Mesenchymal stem cell (in vitro differentiated cells and primary cell): ENCODE data around the gene DENND4B.
A peak's percentile ranks its signal among the peaks of the same experiment; 100 is the strongest.
"Not testable (repeated sequence)": the region's sequence is repeated elsewhere in the genome, so short reads cannot be mapped to it uniquely, and the experiment has no call there.

Experiments
- DNase-seq: peaks from one replicate; pipeline ENCODE4 v3.0.0-alpha.2; 2013
- H2AFZ ChIP-seq: one replicate; pipeline ENCODE4 v1.6.1; 2013; ENCODE audit warnings: low read depth, mild to moderate bottlenecking, control low read depth, inconsistent platforms, low read length, moderate library complexity
- H2AK5ac ChIP-seq: 2 replicates; pipeline ENCODE4 v1.6.1; 2013; ENCODE audit warnings: low read length, moderate library complexity, mild to moderate bottlenecking, inconsistent platforms; ENCODE audit not compliant: severe bottlenecking
- H2BK120ac ChIP-seq: one replicate; pipeline ENCODE4 v1.6.1; 2013; ENCODE audit warnings: low read depth, mild to moderate bottlenecking, inconsistent platforms, low read length, moderate library complexity
- H2BK12ac ChIP-seq, 2 experiments: one replicate each; pipeline ENCODE4 v1.6.1; 2013; ENCODE audit warnings: inconsistent platforms in 2 of 2, low read length in 2 of 2, mild to moderate bottlenecking in 2 of 2, moderate library complexity in 2 of 2, control low read depth in 1 of 2
- H2BK15ac ChIP-seq: one replicate; pipeline ENCODE4 v1.6.1; 2013; ENCODE audit warnings: mild to moderate bottlenecking, low read depth, inconsistent platforms; ENCODE audit not compliant: poor library complexity, severe bottlenecking
- H2BK5ac ChIP-seq: 2 replicates; pipeline ENCODE4 v1.6.1; 2013; ENCODE audit warnings: low read depth, mild to moderate bottlenecking, low read length, control low read depth, inconsistent platforms; ENCODE audit not compliant: poor library complexity, severe bottlenecking
- H3K14ac ChIP-seq, 2 experiments: one replicate each; pipeline ENCODE4 v1.6.1; 2013; ENCODE audit warnings: inconsistent platforms in 2 of 2, low read length in 2 of 2, control low read depth in 1 of 2, mild to moderate bottlenecking in 1 of 2, moderate library complexity in 1 of 2
- H3K18ac ChIP-seq, 2 experiments: one replicate each; pipeline ENCODE4 v1.6.1; 2013; ENCODE audit warnings: inconsistent platforms in 2 of 2, low read length in 2 of 2, control low read depth in 1 of 2, low read depth in 1 of 2, mild to moderate bottlenecking in 1 of 2
- H3K23ac ChIP-seq, 2 experiments: one replicate each; pipeline ENCODE4 v1.6.1; 2013; ENCODE audit warnings: inconsistent platforms in 2 of 2, low read length in 2 of 2, mild to moderate bottlenecking in 2 of 2, moderate library complexity in 2 of 2, control low read depth in 1 of 2
- H3K27ac ChIP-seq: 2 replicates; pipeline ENCODE4 v1.5.1; 2013; ENCODE audit warnings: mild to moderate bottlenecking, moderate library complexity, low read length, control low read depth, inconsistent platforms; ENCODE audit not compliant: poor library complexity, severe bottlenecking
- H3K27me3 ChIP-seq, 2 experiments: 2 replicates each; pipeline versions ENCODE4 v1.6.1 to v1.7.0; 2013; ENCODE audit warnings: low read length in 2 of 2, mild to moderate bottlenecking in 2 of 2, moderate library complexity in 2 of 2, control low read depth in 1 of 2, inconsistent platforms in 1 of 2; ENCODE audit not compliant: control insufficient read depth in 1 of 2, insufficient read depth in 1 of 2
- H3K36me3 ChIP-seq, 2 experiments: 2 replicates each; pipeline versions ENCODE4 v1.6.1 to v1.7.0; 2013; ENCODE audit warnings: low read length in 2 of 2, control low read depth in 1 of 2, inconsistent platforms in 1 of 2, low read depth in 1 of 2, mild to moderate bottlenecking in 1 of 2; ENCODE audit not compliant: insufficient read depth in 2 of 2, control insufficient read depth in 1 of 2
- H3K4ac ChIP-seq, 2 experiments: one replicate each; pipeline ENCODE4 v1.6.1; 2013; ENCODE audit warnings: inconsistent platforms in 2 of 2, low read length in 2 of 2, mild to moderate bottlenecking in 2 of 2, moderate library complexity in 2 of 2, control low read depth in 1 of 2, low read depth in 1 of 2
- H3K4me1 ChIP-seq: 2 replicates; pipeline ENCODE4 v1.6.1; 2013; ENCODE audit warnings: low read depth, low read length, control low read depth; ENCODE audit not compliant: control insufficient read depth, insufficient read depth
- H3K4me2 ChIP-seq: 2 replicates; pipeline ENCODE4 v1.6.1; 2013; ENCODE audit warnings: low read length, mild to moderate bottlenecking, inconsistent platforms; ENCODE audit not compliant: poor library complexity, severe bottlenecking
- H3K4me3 ChIP-seq, 2 experiments: 2 replicates each; pipeline versions ENCODE4 v1.5.1 to v1.7.0; 2013; ENCODE audit warnings: low read length in 2 of 2, mild to moderate bottlenecking in 2 of 2, control low read depth in 1 of 2, low read depth in 1 of 2; ENCODE audit not compliant: insufficient read depth in 1 of 2
- H3K79me1 ChIP-seq: replicated peaks from 2 replicates; pipeline ENCODE4 v1.6.1; 2013; ENCODE audit warnings: mild to moderate bottlenecking, control low read depth, low read length, inconsistent platforms; ENCODE audit not compliant: poor library complexity, severe bottlenecking
- H3K9ac ChIP-seq: 2 replicates; pipeline ENCODE4 v1.7.0; 2013; ENCODE audit warnings: mild to moderate bottlenecking, low read length, moderate library complexity
- H3K9me3 ChIP-seq: 2 replicates; pipeline ENCODE4 v1.7.0; 2013; ENCODE audit warnings: mild to moderate bottlenecking, low read length; ENCODE audit not compliant: control insufficient read depth
- H4K8ac ChIP-seq: one replicate; pipeline ENCODE4 v1.6.1; 2013; ENCODE audit warnings: inconsistent platforms, mild to moderate bottlenecking, low read length, moderate library complexity
- H4K91ac ChIP-seq: one replicate; pipeline ENCODE4 v1.6.1; 2013; ENCODE audit warnings: mild to moderate bottlenecking, low read length, inconsistent platforms
- WGBS: methylation state at CpG from one replicate; pipeline ENCODE4 v1.1.7; 2013; ENCODE audit warnings: mixed read lengths; 5-methylcytosine and 5-hydroxymethylcytosine counted together

The DENND4B gene

DNA sequence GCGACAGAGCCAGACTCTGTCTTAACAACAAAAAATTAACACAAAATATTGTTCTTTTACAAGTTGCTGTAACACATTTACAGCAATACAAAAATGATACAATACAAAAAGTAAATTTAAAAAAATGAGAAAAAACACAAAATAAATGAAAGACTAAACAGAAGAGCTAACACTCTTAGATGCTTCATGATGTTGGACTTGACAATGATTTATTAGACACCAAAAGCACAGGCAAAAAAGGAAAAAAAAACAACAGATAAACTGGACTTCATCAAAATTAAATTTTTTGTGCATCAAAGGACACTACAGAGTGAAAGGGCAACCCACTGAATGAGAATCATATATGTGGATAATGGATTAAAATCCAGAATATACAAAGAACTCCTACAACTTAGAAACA lies 40.1 kb downstream of the DENND4B start:
- Histone ChIP-seq H3K79me1 (peaks cover 1% of the 10 kb centered on the region), H3K27me3 (no peaks in the 10 kb centered on the region), H4K91ac (no peak overlapping the region), H3K14ac (no peak overlapping the region), H2AK5ac (no peak overlapping the region), H2BK120ac (no peak overlapping the region), H3K9me3 (no peaks in the 10 kb centered on the region), H3K18ac (no peak overlapping the region), H3K27ac (no peak overlapping the region), H2AFZ (no peak overlapping the region), H3K4ac (no peak overlapping the region), H3K36me3 (peaks cover 6 to 12% of the 10 kb centered on the region in 2 experiments), H4K8ac (no peak overlapping the region), H3K4me1 (peaks cover 8% of the 10 kb centered on the region), H3K9ac (no peak overlapping the region), H3K4me3 (no peak overlapping the region), H2BK15ac (no peak overlapping the region), H2BK5ac (no peak overlapping the region), H3K23ac (no peak overlapping the region), H2BK12ac (no peak overlapping the region), H3K4me2 (no peak overlapping the region)
- no CpG with 5 or more reads among the region's 1 CpG for WGBS
- DNase-seq = no peak

- not testable (repeated sequence) for H4K91ac ChIP-seq, H3K4ac ChIP-seq, H2AFZ ChIP-seq, H3K27me3 ChIP-seq, H3K27ac ChIP-seq, H4K8ac ChIP-seq, H3K9me3 ChIP-seq, H3K23ac ChIP-seq, H3K18ac ChIP-seq, H2BK120ac ChIP-seq, H3K14ac ChIP-seq, H2BK12ac ChIP-seq, DNase-seq, H3K4me3 ChIP-seq, H3K4me2 ChIP-seq, H2AK5ac ChIP-seq, H3K79me1 ChIP-seq, H2BK5ac ChIP-seq, H3K4me1 ChIP-seq, H2BK15ac ChIP-seq
- WGBS = 94% methylated on average over 8 of the region's 8 CpGs
- Histone ChIP-seq H3K9ac (peak overlapping the region; percentile 59), H3K36me3 (peaks cover 6 to 12% of the 10 kb centered on the region in 2 experiments)
Measured at GRCh38 chr1:153905908-153906307, 40.6 kb downstream of the DENND4B start.

DNA sequence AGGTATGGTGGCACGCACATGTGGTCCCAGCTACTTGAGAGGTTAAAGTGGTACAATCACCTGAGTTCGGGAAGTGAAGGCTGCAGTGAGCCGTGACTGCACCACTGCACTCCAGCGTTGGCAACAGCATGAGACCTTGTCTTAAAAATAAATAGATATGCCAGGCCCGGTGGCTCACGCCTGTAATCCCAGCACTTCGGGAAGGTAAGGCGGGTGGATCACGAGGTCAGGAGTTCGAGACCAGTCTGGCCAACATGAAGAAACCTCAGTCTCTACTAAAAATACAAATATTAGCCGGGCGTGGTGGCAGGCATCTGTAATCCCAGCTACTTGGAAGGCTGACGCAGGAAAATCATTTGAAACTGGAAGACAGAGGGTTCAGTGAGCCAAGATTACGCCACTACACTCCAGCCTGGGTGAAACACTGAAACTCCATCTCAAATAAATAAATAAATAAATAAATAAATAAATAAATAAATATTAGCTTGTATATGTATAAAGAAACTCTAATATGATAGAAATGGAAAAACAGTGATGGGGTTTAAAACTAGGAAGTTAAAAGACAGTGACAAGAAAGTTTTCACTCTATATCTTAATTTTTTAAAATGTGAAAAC lies 42.6 kb downstream of the DENND4B start:
- Histone ChIP-seq H2BK120ac (no peak overlapping the region), H2BK15ac (no peak overlapping the region), H3K36me3 (peaks cover 10 to 21% of the 10 kb centered on the region in 2 experiments), H2AK5ac (no peak overlapping the region), H3K27ac (no peak overlapping the region), H3K9me3 (no peaks in the 10 kb centered on the region), H3K4me2 (no peak overlapping the region), H3K14ac (no peak overlapping the region), H4K91ac (no peak overlapping the region), H2BK12ac (no peak overlapping the region), H3K23ac (no peak overlapping the region), H3K18ac (no peak overlapping the region), H2BK5ac (no peak overlapping the region), H3K4me1 (peaks cover 8% of the 10 kb centered on the region), H3K79me1 (peaks cover 3% of the 10 kb centered on the region), H3K9ac (peak overlapping the region; percentile 63), H3K4ac (no peak overlapping the region), H4K8ac (no peak overlapping the region), H2AFZ (no peak overlapping the region), H3K4me3 (no peak overlapping the region), H3K27me3 (no peaks in the 10 kb centered on the region)
- 98% methylated on average over 13 of the region's 14 CpGs for WGBS
- no peak for DNase-seq

GRCh38 chr1:153899509-153899908 lies 47.0 kb downstream of the DENND4B start:
- H3K27ac ChIP-seq = no peak overlapping the region

More at GRCh38 chr1:153899509-153899908, 47.0 kb downstream of the DENND4B start:
- Histone ChIP-seq H3K36me3 (peaks cover 15 to 18% of the 10 kb centered on the region in 2 experiments), H2AK5ac (no peak overlapping the region), H2AFZ (no peak overlapping the region), H3K27me3 (no peaks in the 10 kb centered on the region), H4K8ac (no peak overlapping the region), H4K91ac (no peak overlapping the region), H3K23ac (no peak overlapping the region), H3K9me3 (no peaks in the 10 kb centered on the region), H2BK5ac (no peak overlapping the region), H3K4me3 (no peak overlapping the region), H2BK12ac (no peak overlapping the region), H3K79me1 (peaks cover 5% of the 10 kb centered on the region), H2BK120ac (no peak overlapping the region), H3K4me2 (no peak overlapping the region), H3K18ac (no peak overlapping the region), H3K4ac (no peak overlapping the region), H3K4me1 (peaks cover 1% of the 10 kb centered on the region), H3K14ac (no peak overlapping the region), H3K9ac (no peak overlapping the region), H2BK15ac (no peak overlapping the region)
- 100% methylated on average over 2 of the region's 6 CpGs for WGBS
- DNase-seq = no peak
